Muscle of arm (tissue), 14 donors: ENCODE results near the gene USP17L13. TPM values are rescaled to one million over a fixed set of nuclear protein-coding genes. Genes with fewer than 3 reads are reported as not detected.
"Not testable (repeated sequence)": the region's sequence is repeated elsewhere in the genome, so short reads cannot be mapped to it uniquely, and the experiment has no call there.

Experiments
- DNase-seq: peaks from one replicate; pipeline ENCODE4 v3.0.0-alpha.2; 2013
- long read RNA-seq, 11 donors: transcript quantifications; one replicate each; lab custom pipeline, GENCODE V29; 2026
- polyA plus RNA-seq, 12 donors: library from polyadenylated mRNA; unstranded; fragments of 120-200 nt; gene quantifications; one replicate each; pipeline ENCODE4 v1.2.1, GENCODE V29; 2013; ENCODE audit not compliant: insufficient read length in 12 of 12

Gene USP17L13
- polyA plus RNA-seq, result not detected
- long read RNA-seq, donor 1, result 0 reads
- long read RNA-seq, donor 2, result 0 reads
- long read RNA-seq, donor 3, result 0 reads
- long read RNA-seq, donor 4, result 0 reads
- long read RNA-seq, donor 5, result 0 reads
- long read RNA-seq, donor 6, result 0 reads
- long read RNA-seq, donor 7, result 0 reads
- long read RNA-seq, donor 8, result 0 reads
- long read RNA-seq, donor 9, result 0 reads
- long read RNA-seq, donor 10, result 0 reads
- long read RNA-seq, donor 11, result 0 reads

GRCh38 chr4:9224596-9224995 is at the start of gene USP17L13:
Gene USP17L13, plus strand, starts transcription at chr4:9224896. Its CDS starts 0 bp downstream, at chr4:9224896.
- DNase-seq, result not testable (repeated sequence)

GRCh38 chr4:9210357-9210756 is 14.3 kb upstream of the USP17L13 start, which contains the start of gene USP17L10:
Gene USP17L10, plus strand, starts transcription at chr4:9210657. Its CDS starts 0 bp downstream, at chr4:9210657.
- DNase-seq, result not testable (repeated sequence)

GRCh38 chr4:9214701-9215100 is 10.0 kb upstream of the USP17L13 start:
- not testable (repeated sequence) for DNase-seq

- not testable (repeated sequence) for DNase-seq
Observed at GRCh38 chr4:9215105-9215504, 9.6 kb upstream of the USP17L13 start, which contains the start of gene USP17L11. Gene USP17L11, plus strand, starts transcription at chr4:9215405. Its CDS starts 0 bp downstream, at chr4:9215405.

- DNase-seq, result not testable (repeated sequence)
Observed at GRCh38 chr4:9219852-9220251, 4.8 kb upstream of the USP17L13 start, which contains the start of gene USP17L12. Gene USP17L12, plus strand, starts transcription at chr4:9220152. Its CDS starts 0 bp downstream, at chr4:9220152.

GRCh38 chr4:9230249-9230648 is 5.6 kb downstream of the USP17L13 start:
- DNase-seq, result not testable (repeated sequence)

- DNase-seq, result not testable (repeated sequence)
Observed at GRCh38 chr4:9234085-9234484, 9.4 kb downstream of the USP17L13 start, which contains the start of gene USP17L15. Gene USP17L15, plus strand, starts transcription at chr4:9234385. Its CDS starts 0 bp downstream, at chr4:9234385.

GRCh38 chr4:9238461-9238860 is 13.8 kb downstream of the USP17L13 start:
- not testable (repeated sequence) for DNase-seq

- DNase-seq, result not testable (repeated sequence)
Observed at GRCh38 chr4:9243579-9243978, 18.9 kb downstream of the USP17L13 start, which contains the start of gene USP17L17. Gene USP17L17, plus strand, starts transcription at chr4:9243879. Its CDS starts 0 bp downstream, at chr4:9243879.

- not testable (repeated sequence) for DNase-seq
Observed at GRCh38 chr4:9247953-9248680, 23.4 kb downstream of the USP17L13 start, which contains the start of gene USP17L18. Gene USP17L18, plus strand, starts transcription at chr4:9248630. Its CDS starts 0 bp downstream, at chr4:9248630.

GRCh38 chr4:9253078-9253477 is 28.4 kb downstream of the USP17L13 start, which contains the start of gene USP17L19:
Gene USP17L19, plus strand, starts transcription at chr4:9253378. Its CDS starts 0 bp downstream, at chr4:9253378.
- not testable (repeated sequence) for DNase-seq

- not testable (repeated sequence) for DNase-seq
Observed at GRCh38 chr4:9257824-9258223, 33.1 kb downstream of the USP17L13 start, which contains the start of gene USP17L20. Gene USP17L20, plus strand, starts transcription at chr4:9258124. Its CDS starts 0 bp downstream, at chr4:9258124.

GRCh38 chr4:9262572-9262971 is 37.9 kb downstream of the USP17L13 start, which contains the start of gene USP17L21:
Gene USP17L21, plus strand, starts transcription at chr4:9262872. Its CDS starts 0 bp downstream, at chr4:9262872.
- not testable (repeated sequence) for DNase-seq

- not testable (repeated sequence) for DNase-seq
Observed at GRCh38 chr4:9267319-9267718, 42.6 kb downstream of the USP17L13 start, which contains the start of gene USP17L22. Gene USP17L22, plus strand, starts transcription at chr4:9267619. Its CDS starts 0 bp downstream, at chr4:9267619.

- not testable (repeated sequence) for DNase-seq
Observed at GRCh38 chr4:9271719-9272118, 47.0 kb downstream of the USP17L13 start.

Other genes with a start within 250 kb of the USP17L13 start
- gene FAM90A26, start 54.5 kb upstream of the USP17L13 start, polyA plus RNA-seq, result under 1 TPM in 4 of 12 donors, not detected in 8; 0.07 to 0.11 (median 0.08) TPM
- not detected for gene USP17L10, start 14.2 kb upstream of the USP17L13 start, polyA plus RNA-seq
- gene USP17L11, start 9.5 kb upstream of the USP17L13 start, polyA plus RNA-seq, result not detected
- gene USP17L12, start 4.7 kb upstream of the USP17L13 start, polyA plus RNA-seq, result not detected
- not detected for gene USP17L15, start 9.5 kb downstream of the USP17L13 start, polyA plus RNA-seq
- gene USP17L17, start 19.0 kb downstream of the USP17L13 start, polyA plus RNA-seq, result not detected
- not detected for gene USP17L18, start 23.7 kb downstream of the USP17L13 start, polyA plus RNA-seq
- not detected for gene USP17L19, start 28.5 kb downstream of the USP17L13 start, polyA plus RNA-seq
- not detected for gene USP17L20, start 33.2 kb downstream of the USP17L13 start, polyA plus RNA-seq
- not detected for gene USP17L21, start 38.0 kb downstream of the USP17L13 start, polyA plus RNA-seq
- not detected for gene USP17L22, start 42.7 kb downstream of the USP17L13 start, polyA plus RNA-seq
- gene USP17L24, start 100.3 kb downstream of the USP17L13 start, polyA plus RNA-seq, result not detected
- gene USP17L25, start 105.0 kb downstream of the USP17L13 start, polyA plus RNA-seq, result not detected
- not detected for gene USP17L26, start 109.8 kb downstream of the USP17L13 start, polyA plus RNA-seq
- gene USP17L5, start 114.5 kb downstream of the USP17L13 start, polyA plus RNA-seq, result not detected
- not detected for gene USP17L27, start 119.3 kb downstream of the USP17L13 start, polyA plus RNA-seq
- not detected for gene USP17L28, start 124.0 kb downstream of the USP17L13 start, polyA plus RNA-seq
- gene USP17L29, start 128.7 kb downstream of the USP17L13 start, polyA plus RNA-seq, result not detected
- gene USP17L30, start 138.2 kb downstream of the USP17L13 start, polyA plus RNA-seq, result not detected
- not detected for gene DEFB131A, start 219.5 kb downstream of the USP17L13 start, polyA plus RNA-seq